ENCODE results near the gene IQCF2.
A peak's percentile ranks its signal among the peaks of the same experiment; 100 is the strongest.

The IQCF2 gene

DNA sequence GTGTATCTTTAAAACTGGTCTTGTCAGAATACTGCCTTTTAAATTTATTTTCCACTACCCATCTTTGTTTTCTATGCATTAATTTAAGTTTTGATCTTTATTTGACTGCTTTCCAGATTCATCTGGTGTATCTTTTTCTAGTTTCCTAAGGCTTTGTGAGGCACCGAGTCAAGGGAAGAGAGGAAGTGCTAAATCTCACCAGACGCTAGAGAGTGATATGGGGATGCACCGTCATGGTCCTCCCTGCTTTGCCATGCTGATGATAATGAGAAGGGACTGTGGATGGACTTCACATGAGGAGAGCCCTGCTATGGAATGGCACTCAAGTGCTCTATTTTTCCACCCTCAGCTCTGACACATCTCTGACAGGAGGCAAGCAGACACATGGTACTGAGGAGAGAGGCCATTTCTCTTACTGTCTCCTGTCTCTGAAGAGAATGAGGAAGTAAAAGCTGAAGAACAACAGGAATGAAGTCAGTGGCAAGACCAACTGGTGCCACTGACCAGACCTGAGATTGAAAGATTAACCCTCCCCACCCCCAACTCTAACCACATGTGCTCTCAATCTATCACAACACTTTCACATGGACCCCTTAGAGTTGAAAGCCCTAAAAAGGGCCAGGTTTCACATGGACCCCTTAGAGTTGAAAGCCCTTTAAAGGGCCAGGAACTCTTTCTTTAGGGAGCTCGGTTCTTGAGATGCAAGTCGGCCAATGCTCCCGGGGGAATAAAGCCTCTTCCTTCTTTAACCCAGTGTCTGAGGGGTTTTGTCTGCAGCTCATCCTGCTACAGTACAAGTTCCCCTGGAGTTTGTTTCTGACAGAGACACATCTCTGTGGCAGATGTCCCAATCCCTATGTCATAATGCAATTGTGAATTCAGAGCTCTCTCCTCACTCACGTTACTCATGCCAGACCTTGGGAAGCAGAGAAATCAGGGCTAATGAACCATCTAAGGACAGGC lies at the start of gene IQCF2:
IQCF2 (plus strand) TSS at position 913 of the 963 bp plus-strand sequence. CDS start 52 bp downstream, outside the sequence.
- H3K4me2 ChIP-seq (ENCODE audit: low read length) = peak within 1 kb of the TSS; percentile 59
- TF ChIP-seq, protein P1, sequence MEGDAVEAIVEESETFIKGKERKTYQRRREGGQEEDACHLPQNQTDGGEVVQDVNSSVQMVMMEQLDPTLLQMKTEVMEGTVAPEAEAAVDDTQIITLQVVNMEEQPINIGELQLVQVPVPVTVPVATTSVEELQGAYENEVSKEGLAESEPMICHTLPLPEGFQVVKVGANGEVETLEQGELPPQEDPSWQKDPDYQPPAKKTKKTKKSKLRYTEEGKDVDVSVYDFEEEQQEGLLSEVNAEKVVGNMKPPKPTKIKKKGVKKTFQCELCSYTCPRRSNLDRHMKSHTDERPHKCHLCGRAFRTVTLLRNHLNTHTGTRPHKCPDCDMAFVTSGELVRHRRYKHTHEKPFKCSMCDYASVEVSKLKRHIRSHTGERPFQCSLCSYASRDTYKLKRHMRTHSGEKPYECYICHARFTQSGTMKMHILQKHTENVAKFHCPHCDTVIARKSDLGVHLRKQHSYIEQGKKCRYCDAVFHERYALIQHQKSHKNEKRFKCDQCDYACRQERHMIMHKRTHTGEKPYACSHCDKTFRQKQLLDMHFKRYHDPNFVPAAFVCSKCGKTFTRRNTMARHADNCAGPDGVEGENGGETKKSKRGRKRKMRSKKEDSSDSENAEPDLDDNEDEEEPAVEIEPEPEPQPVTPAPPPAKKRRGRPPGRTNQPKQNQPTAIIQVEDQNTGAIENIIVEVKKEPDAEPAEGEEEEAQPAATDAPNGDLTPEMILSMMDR (IDR thresholded peaks at IDR 0.05; ENCODE audit: low read depth, low read length) = no peak
- TF ChIP-seq EZH2phosphoT487 (IDR thresholded peaks at IDR 0.05; ENCODE audit: low read depth) = no peak
- H3K4me1 ChIP-seq (ENCODE audit: low read length) = peaks cover 12% of the 10 kb centered on the region
- no peaks in the 10 kb centered on the region for H3K9me3 ChIP-seq (ENCODE audit: insufficient read depth, low read length)
- H3K4me3 ChIP-seq (ENCODE audit: low read length) = peak within 1 kb of the TSS; percentile 20
- no peak within 1 kb of the TSS for H3K27ac ChIP-seq (ENCODE audit: low read length)
- no peak within 1 kb of the TSS for H3K9ac ChIP-seq (ENCODE audit: low read length)
- no peaks in the 10 kb centered on the region for H4K20me1 ChIP-seq (ENCODE audit: insufficient read depth, low read length)
- H2AFZ ChIP-seq (ENCODE audit: low read depth, low read length) = peak within 1 kb of the TSS; percentile 76
- H3K36me3 ChIP-seq (replicated peaks; ENCODE audit: low read depth, low read length) = no peaks in the 10 kb centered on the region
- no peaks in the 10 kb centered on the region for H3K79me2 ChIP-seq (ENCODE audit: low read length)
- H3K27me3 ChIP-seq (ENCODE audit: low read depth, low read length) = peaks cover 4% of the 10 kb centered on the region; the same call in 1 of the 2 replicates

DNA sequence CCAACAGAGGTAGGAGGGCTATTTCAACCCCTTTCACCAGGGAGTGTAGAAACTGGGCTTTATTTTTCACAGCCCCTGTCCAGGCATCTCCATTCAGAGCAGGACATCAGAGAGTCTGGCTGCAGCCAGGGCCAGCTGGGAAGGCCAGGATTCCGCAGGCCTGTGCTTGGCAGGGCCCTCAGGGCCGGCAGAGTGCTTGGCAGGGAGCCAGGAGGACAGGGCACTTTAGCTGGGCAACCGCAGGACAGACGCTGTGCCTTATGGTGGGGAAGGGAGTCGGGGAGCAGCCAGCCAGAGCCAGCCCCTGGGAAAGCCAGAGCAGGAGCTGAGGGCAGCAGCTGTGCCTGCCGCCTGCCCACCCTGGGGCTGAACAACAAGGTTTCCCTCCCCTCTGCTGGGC lies 47.9 kb upstream of the IQCF2 start:
- Histone ChIP-seq H3K36me3 (replicated peaks; ENCODE audit: low read depth, low read length) (no peaks in the 10 kb centered on the region), H3K27ac (ENCODE audit: low read length) (no peak overlapping the region), H4K20me1 (ENCODE audit: insufficient read depth, low read length) (no peaks in the 10 kb centered on the region), H3K9me3 (ENCODE audit: insufficient read depth, low read length) (no peaks in the 10 kb centered on the region), H2AFZ (ENCODE audit: low read depth, low read length) (no peak overlapping the region), H3K4me1 (ENCODE audit: low read length) (peaks cover 4% of the 10 kb centered on the region; the same call in 1 of the 2 replicates), H3K79me2 (ENCODE audit: low read length) (no peaks in the 10 kb centered on the region), H3K9ac (ENCODE audit: low read length) (no peak overlapping the region), H3K27me3 (ENCODE audit: low read depth, low read length) (peaks cover 9% of the 10 kb centered on the region), H3K4me3 (ENCODE audit: low read length) (no peak overlapping the region), H3K4me2 (ENCODE audit: low read length) (no peak overlapping the region)
- TF ChIP-seq EZH2phosphoT487 (IDR thresholded peaks at IDR 0.05; ENCODE audit: low read depth) = no peak
- TF ChIP-seq, protein P1 (IDR thresholded peaks at IDR 0.05; ENCODE audit: low read depth, low read length) = no peak

DNA sequence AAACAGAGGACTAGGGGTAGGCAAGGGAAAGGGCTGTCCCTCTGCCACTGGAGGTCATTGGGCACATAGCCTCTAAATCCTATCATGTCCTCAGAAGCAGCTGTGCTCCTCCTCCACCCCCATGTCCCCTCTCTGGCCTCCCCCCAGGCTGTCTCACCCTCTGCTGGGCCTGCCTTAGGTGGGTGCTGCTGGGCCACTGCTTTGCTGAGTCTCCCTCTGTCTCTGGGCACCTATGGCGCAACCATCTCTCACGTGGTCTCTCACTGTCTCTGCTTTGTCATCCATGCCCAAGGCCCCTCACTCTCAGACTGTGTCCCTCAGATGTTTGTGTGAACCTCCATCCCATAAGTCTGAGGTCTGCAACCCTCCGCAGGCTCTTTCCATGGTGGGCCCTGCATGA lies 47.4 kb upstream of the IQCF2 start:
- no peak overlapping the region for H2AFZ ChIP-seq (ENCODE audit: low read depth, low read length)
- H3K4me1 ChIP-seq (ENCODE audit: low read length) = peaks cover 4% of the 10 kb centered on the region; the same call in 1 of the 2 replicates
- H3K79me2 ChIP-seq (ENCODE audit: low read length) = no peaks in the 10 kb centered on the region
- no peak for TF ChIP-seq EZH2phosphoT487 (IDR thresholded peaks at IDR 0.05; ENCODE audit: low read depth)
- TF ChIP-seq, protein P1 (IDR thresholded peaks at IDR 0.05; ENCODE audit: low read depth, low read length) = no peak
- no peak overlapping the region for H3K4me2 ChIP-seq (ENCODE audit: low read length)
- H3K27me3 ChIP-seq (ENCODE audit: low read depth, low read length) = peaks cover 9% of the 10 kb centered on the region
- no peaks in the 10 kb centered on the region for H4K20me1 ChIP-seq (ENCODE audit: insufficient read depth, low read length)
- H3K27ac ChIP-seq (ENCODE audit: low read length) = no peak overlapping the region
- no peaks in the 10 kb centered on the region for H3K9me3 ChIP-seq (ENCODE audit: insufficient read depth, low read length)
- no peak overlapping the region for H3K9ac ChIP-seq (ENCODE audit: low read length)
- H3K36me3 ChIP-seq (replicated peaks; ENCODE audit: low read depth, low read length) = no peaks in the 10 kb centered on the region
- no peak overlapping the region for H3K4me3 ChIP-seq (ENCODE audit: low read length)

DNA sequence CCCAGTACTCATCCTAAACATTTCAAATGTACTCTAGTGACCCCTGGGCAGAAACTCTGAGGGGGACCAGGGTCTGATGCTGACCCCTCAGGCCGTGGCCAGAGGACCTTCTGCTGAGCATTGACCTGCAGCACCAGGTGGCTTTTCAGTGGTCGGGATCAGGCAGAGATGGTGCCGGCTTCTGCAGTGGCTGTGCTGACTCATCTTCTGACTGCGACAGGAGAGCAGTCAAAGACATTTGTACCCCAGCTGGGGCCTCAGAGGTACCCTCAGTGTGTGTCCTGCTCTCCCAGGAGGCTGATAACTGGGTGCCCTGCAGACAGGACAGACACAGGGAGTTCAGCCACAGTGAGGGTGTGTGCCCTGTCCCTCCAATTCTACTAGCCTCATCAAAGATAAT lies 45.8 kb upstream of the IQCF2 start:
- TF ChIP-seq, protein P1 (IDR thresholded peaks at IDR 0.05; ENCODE audit: low read depth, low read length) = no peak
- TF ChIP-seq EZH2phosphoT487 (IDR thresholded peaks at IDR 0.05; ENCODE audit: low read depth) = no peak
- Histone ChIP-seq H3K9me3 (ENCODE audit: insufficient read depth, low read length) (no peaks in the 10 kb centered on the region), H3K79me2 (ENCODE audit: low read length) (no peaks in the 10 kb centered on the region), H3K27me3 (ENCODE audit: low read depth, low read length) (peaks cover 10% of the 10 kb centered on the region), H2AFZ (ENCODE audit: low read depth, low read length) (no peak overlapping the region), H3K36me3 (replicated peaks; ENCODE audit: low read depth, low read length) (no peaks in the 10 kb centered on the region), H3K9ac (ENCODE audit: low read length) (no peak overlapping the region), H4K20me1 (ENCODE audit: insufficient read depth, low read length) (no peaks in the 10 kb centered on the region), H3K4me3 (ENCODE audit: low read length) (no peak overlapping the region), H3K4me2 (ENCODE audit: low read length) (no peak overlapping the region), H3K4me1 (ENCODE audit: low read length) (peaks cover 4% of the 10 kb centered on the region; the same call in 1 of the 2 replicates), H3K27ac (ENCODE audit: low read length) (no peak overlapping the region)

Measured in OCI-LY3 (cell line).